ENCODE data around the gene UBE2C. TPM values are rescaled to one million over a fixed set of nuclear protein-coding genes. Genes with fewer than 3 reads are reported as not detected.
A peak's percentile ranks its signal among the peaks of the same experiment; 100 is the strongest.

Gene UBE2C
- total and polyA plus RNA-seq, 2 donors, result 2.2 to 15.6 TPM

GRCh38 chr20:45833030-45833882 lies 20.8 kb downstream of the UBE2C start, which contains the start of gene SNX21:
TSS of gene SNX21 (plus strand) at chr20:45833799. CDS start at chr20:45833920, 121 bp downstream.
- peak within 1 kb of the TSS; percentile 55 for H3K4me3 ChIP-seq (ENCODE audit: low read depth, low read length)
- peak within 1 kb of the TSS; percentile 79 for H3K27ac ChIP-seq (ENCODE audit: low read depth)
- no peaks in the 10 kb centered on the region for H3K4me1 ChIP-seq (ENCODE audit: insufficient read depth)
- peak; percentile 43 for DNase-seq (ENCODE audit: extremely low spot score)
- 4% methylated on average over 35 of the region's 35 CpGs for WGBS
- H3K36me3 ChIP-seq (ENCODE audit: insufficient read depth), result no peaks in the 10 kb centered on the region

GRCh38 chr20:45833883-45834796 lies 21.7 kb downstream of the UBE2C start:
- Histone ChIP-seq H3K4me1 (ENCODE audit: insufficient read depth) (no peaks in the 10 kb centered on the region), H3K36me3 (ENCODE audit: insufficient read depth) (no peaks in the 10 kb centered on the region), H3K4me3 (ENCODE audit: low read depth, low read length) (peak overlapping the region; percentile 55), H3K27ac (ENCODE audit: low read depth) (peak overlapping the region; percentile 79)
- DNase-seq (ENCODE audit: extremely low spot score), result peak; percentile 32
- 3% methylated on average over 71 of the region's 71 CpGs for WGBS

GRCh38 chr20:45834797-45835161 lies 22.3 kb downstream of the UBE2C start:
- Histone ChIP-seq H3K4me3 (ENCODE audit: low read depth, low read length) (peak overlapping the region; percentile 55), H3K36me3 (ENCODE audit: insufficient read depth) (no peaks in the 10 kb centered on the region), H3K27ac (ENCODE audit: low read depth) (peak overlapping the region; percentile 42), H3K4me1 (ENCODE audit: insufficient read depth) (no peaks in the 10 kb centered on the region)
- DNase-seq (ENCODE audit: extremely low spot score), result no peak
- 66% methylated on average over 14 of the region's 14 CpGs for WGBS

GRCh38 chr20:45835329-45835765 lies 22.9 kb downstream of the UBE2C start:
- Histone ChIP-seq H3K27ac (ENCODE audit: low read depth) (peak overlapping the region; percentile 12), H3K4me1 (ENCODE audit: insufficient read depth) (no peaks in the 10 kb centered on the region), H3K4me3 (ENCODE audit: low read depth, low read length) (peak overlapping the region; percentile 55), H3K36me3 (ENCODE audit: insufficient read depth) (no peaks in the 10 kb centered on the region)
- WGBS, result 49% methylated on average over 3 of the region's 3 CpGs
- DNase-seq (ENCODE audit: extremely low spot score), result no peak

- Histone ChIP-seq H3K36me3 (ENCODE audit: insufficient read depth) (no peaks in the 10 kb centered on the region), H3K4me1 (ENCODE audit: insufficient read depth) (no peaks in the 10 kb centered on the region), H3K4me3 (ENCODE audit: low read depth, low read length) (peak overlapping the region; percentile 2), H3K27ac (ENCODE audit: low read depth) (no peak overlapping the region)
- no peak for DNase-seq (ENCODE audit: extremely low spot score)
- 63% methylated on average over 5 of the region's 5 CpGs for WGBS
Measured at GRCh38 chr20:45835825-45836224, 23.4 kb downstream of the UBE2C start.

GRCh38 chr20:45836841-45837240 lies 24.4 kb downstream of the UBE2C start:
- no peaks in the 10 kb centered on the region for H3K36me3 ChIP-seq (ENCODE audit: insufficient read depth)
- H3K4me3 ChIP-seq (ENCODE audit: low read depth, low read length), result no peak overlapping the region
- H3K27ac ChIP-seq (ENCODE audit: low read depth), result no peak overlapping the region
- H3K4me1 ChIP-seq (ENCODE audit: insufficient read depth), result no peaks in the 10 kb centered on the region
- 14% methylated on average over 1 of the region's 1 CpG for WGBS
- no peak for DNase-seq (ENCODE audit: extremely low spot score)

GRCh38 chr20:45840700-45841198 lies 28.3 kb downstream of the UBE2C start:
- Histone ChIP-seq H3K4me1 (ENCODE audit: insufficient read depth) (no peaks in the 10 kb centered on the region), H3K27ac (ENCODE audit: low read depth) (no peak overlapping the region), H3K36me3 (ENCODE audit: insufficient read depth) (no peaks in the 10 kb centered on the region), H3K4me3 (ENCODE audit: low read depth, low read length) (no peak overlapping the region)
- no peak for DNase-seq (ENCODE audit: extremely low spot score)
- WGBS, result 89% methylated on average over 25 of the region's 25 CpGs

- DNase-seq (ENCODE audit: extremely low spot score), result no peak
- no peak overlapping the region for H3K27ac ChIP-seq (ENCODE audit: low read depth)
- H3K36me3 ChIP-seq (ENCODE audit: insufficient read depth), result no peaks in the 10 kb centered on the region
- 90% methylated on average over 10 of the region's 10 CpGs for WGBS
- H3K4me3 ChIP-seq (ENCODE audit: low read depth, low read length), result no peak overlapping the region
- no peaks in the 10 kb centered on the region for H3K4me1 ChIP-seq (ENCODE audit: insufficient read depth)
Measured at GRCh38 chr20:45841407-45842129, 29.1 kb downstream of the UBE2C start.

DNA sequence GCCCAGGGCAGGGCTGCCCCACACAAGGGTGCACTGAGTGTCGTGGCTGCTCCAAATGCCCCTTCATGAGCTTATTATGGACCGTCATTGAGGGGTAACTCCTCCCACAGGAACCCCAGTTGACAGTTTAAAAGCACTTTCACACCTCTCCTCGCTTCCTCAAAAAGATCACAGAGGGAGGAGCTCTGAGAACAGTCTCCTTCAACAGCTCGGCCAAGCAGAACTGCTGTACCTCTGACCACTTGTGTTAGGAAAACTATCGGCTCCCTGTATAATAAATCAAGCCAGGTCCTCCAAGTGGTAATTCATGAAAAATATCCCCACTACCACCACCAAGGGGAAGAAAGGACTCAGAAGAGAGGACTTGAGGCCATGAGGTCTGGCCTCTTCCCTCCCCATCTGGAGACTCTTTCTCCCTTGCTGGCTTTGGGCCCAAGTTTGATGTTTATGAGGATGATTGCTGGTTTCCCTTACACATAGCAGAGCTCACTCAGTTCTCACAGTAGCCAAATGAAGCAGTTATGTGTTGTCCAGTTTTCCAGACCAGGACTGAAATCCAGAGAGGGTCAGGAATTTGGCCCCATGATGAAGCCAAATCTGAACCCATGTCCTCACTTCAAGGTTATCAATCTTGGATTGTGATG lies 29.8 kb downstream of the UBE2C start:
- H3K27ac ChIP-seq (ENCODE audit: low read depth), result no peak overlapping the region
- no peaks in the 10 kb centered on the region for H3K4me1 ChIP-seq (ENCODE audit: insufficient read depth)
- H3K36me3 ChIP-seq (ENCODE audit: insufficient read depth), result no peaks in the 10 kb centered on the region
- no peak overlapping the region for H3K4me3 ChIP-seq (ENCODE audit: low read depth, low read length)
- WGBS, result 37% methylated on average over 5 of the region's 5 CpGs
- no peak for DNase-seq (ENCODE audit: extremely low spot score)

DNA sequence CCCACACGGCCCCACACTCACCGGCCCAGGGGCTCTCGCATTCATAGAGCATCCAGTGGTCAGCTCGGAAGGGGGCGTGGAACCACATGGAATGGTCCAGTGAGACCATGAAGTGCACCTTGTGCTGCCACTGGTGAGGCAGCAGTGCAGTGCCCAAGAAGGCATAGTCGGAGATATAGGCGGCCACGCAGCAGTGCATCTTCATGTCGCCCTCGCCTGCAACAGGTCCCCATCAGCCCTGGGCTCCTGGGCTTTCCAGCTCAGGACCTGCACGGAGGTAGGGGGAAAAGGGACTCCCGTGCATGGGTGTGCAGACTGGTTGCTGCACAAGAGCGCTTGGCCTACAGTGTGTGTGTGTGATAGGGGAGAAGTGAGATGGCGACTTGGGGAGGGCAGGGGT lies 31.1 kb downstream of the UBE2C start:
- Histone ChIP-seq H3K4me1 (ENCODE audit: insufficient read depth) (no peaks in the 10 kb centered on the region), H3K27ac (ENCODE audit: low read depth) (no peak overlapping the region), H3K4me3 (ENCODE audit: low read depth, low read length) (no peak overlapping the region), H3K36me3 (ENCODE audit: insufficient read depth) (no peaks in the 10 kb centered on the region)
- no peak for DNase-seq (ENCODE audit: extremely low spot score)
- WGBS, result 93% methylated on average over 14 of the region's 14 CpGs

- no peak overlapping the region for H3K4me3 ChIP-seq (ENCODE audit: low read depth, low read length)
- no peak for DNase-seq (ENCODE audit: extremely low spot score)
- no peak overlapping the region for H3K27ac ChIP-seq (ENCODE audit: low read depth)
- no peaks in the 10 kb centered on the region for H3K36me3 ChIP-seq (ENCODE audit: insufficient read depth)
- no peaks in the 10 kb centered on the region for H3K4me1 ChIP-seq (ENCODE audit: insufficient read depth)
Measured at GRCh38 chr20:45845452-45845851, 33.0 kb downstream of the UBE2C start.

- no peaks in the 10 kb centered on the region for H3K36me3 ChIP-seq (ENCODE audit: insufficient read depth)
- no peaks in the 10 kb centered on the region for H3K4me1 ChIP-seq (ENCODE audit: insufficient read depth)
- WGBS, result 95% methylated on average over 8 of the region's 8 CpGs
- DNase-seq (ENCODE audit: extremely low spot score), result no peak
- no peak overlapping the region for H3K27ac ChIP-seq (ENCODE audit: low read depth)
- H3K4me3 ChIP-seq (ENCODE audit: low read depth, low read length), result no peak overlapping the region
Measured at GRCh38 chr20:45848421-45848820, 36.0 kb downstream of the UBE2C start.

Measured in urinary bladder (tissue), 4 donors.